ENCODE results near the gene GATA2.

The GATA2 gene

GRCh38 chr3:128482175-128482574 is 10.8 kb downstream of the GATA2 start:
- H3K27ac ChIP-seq (ENCODE audit: low read depth, low read length): peak overlapping the region; percentile 68
- peaks cover 40% of the 10 kb centered on the region for H3K79me1 ChIP-seq (ENCODE audit: low read length)
- H3K14ac ChIP-seq (ENCODE audit: low read length): no peak overlapping the region
- no peaks in the 10 kb centered on the region for H3K9me3 ChIP-seq (ENCODE audit: insufficient read depth, low read depth, low read length)
- H4K8ac ChIP-seq (ENCODE audit: low read depth, low read length): no peak overlapping the region
- no peak overlapping the region for H2BK12ac ChIP-seq (ENCODE audit: low read length)
- H2BK120ac ChIP-seq (ENCODE audit: insufficient read depth, low read length, poor library complexity): no peak overlapping the region
- WGBS (ENCODE audit: extremely low coverage, insufficient coverage, insufficient read length): no CpG with 5 or more reads among the region's 11 CpGs
- H3K36me3 ChIP-seq (ENCODE audit: control insufficient read depth in 1 of 2, insufficient read depth in 2 of 2, low read length in 2 of 2): peaks cover 59 to 62% of the 10 kb centered on the region in 2 experiments
- H3K18ac ChIP-seq (ENCODE audit: low read length): no peak overlapping the region
- no peak overlapping the region for H3K23ac ChIP-seq (ENCODE audit: low read length)
- no peak overlapping the region for H2BK5ac ChIP-seq (ENCODE audit: low read depth, low read length, poor library complexity)
- H3K4ac ChIP-seq (ENCODE audit: low read depth, low read length): no peak overlapping the region
- H4K91ac ChIP-seq (ENCODE audit: low read depth, low read length): peak overlapping the region; percentile 9
- no peak overlapping the region for H3K9ac ChIP-seq (ENCODE audit: low read length)
- H3K4me2 ChIP-seq (ENCODE audit: low read length): peak overlapping the region; percentile 32
- H3K4me3 ChIP-seq (ENCODE audit: low read depth, low read length): no peak overlapping the region
- peaks cover 30 to 39% of the 10 kb centered on the region in 2 experiments for H3K4me1 ChIP-seq (ENCODE audit: control insufficient read depth in 1 of 2, insufficient read depth in 2 of 2, low read length in 2 of 2)
- no peak overlapping the region for H2AFZ ChIP-seq (ENCODE audit: insufficient read depth, low read length, poor library complexity)
- H3K27me3 ChIP-seq (ENCODE audit: insufficient read depth, low read length): no peaks in the 10 kb centered on the region
- H4K12ac ChIP-seq (ENCODE audit: low read depth, low read length): no peak overlapping the region
- H2AK5ac ChIP-seq (ENCODE audit: low read length): no peak overlapping the region
- no peak for DNase-seq
- H3K79me2 ChIP-seq (ENCODE audit: control insufficient read depth, insufficient read depth, low read length, poor library complexity): peaks cover 25% of the 10 kb centered on the region

GRCh38 chr3:128481438-128481942 is 11.5 kb downstream of the GATA2 start:
- H2BK12ac ChIP-seq (ENCODE audit: low read length): no peak overlapping the region
- H3K27me3 ChIP-seq (ENCODE audit: insufficient read depth, low read length): no peaks in the 10 kb centered on the region
- no peak overlapping the region for H4K8ac ChIP-seq (ENCODE audit: low read depth, low read length)
- no peak overlapping the region for H3K27ac ChIP-seq (ENCODE audit: low read depth, low read length)
- no peak overlapping the region for H3K9ac ChIP-seq (ENCODE audit: low read length)
- no peak overlapping the region for H2BK120ac ChIP-seq (ENCODE audit: insufficient read depth, low read length, poor library complexity)
- no peak overlapping the region for H4K91ac ChIP-seq (ENCODE audit: low read depth, low read length)
- DNase-seq: no peak
- H3K14ac ChIP-seq (ENCODE audit: low read length): no peak overlapping the region
- no peak overlapping the region for H3K4me3 ChIP-seq (ENCODE audit: low read depth, low read length)
- H3K79me2 ChIP-seq (ENCODE audit: control insufficient read depth, insufficient read depth, low read length, poor library complexity): peaks cover 18% of the 10 kb centered on the region
- no CpG with 5 or more reads among the region's 19 CpGs for WGBS (ENCODE audit: extremely low coverage, insufficient coverage, insufficient read length)
- H3K23ac ChIP-seq (ENCODE audit: low read length): no peak overlapping the region
- H3K79me1 ChIP-seq (ENCODE audit: low read length): peaks cover 33% of the 10 kb centered on the region
- H3K4ac ChIP-seq (ENCODE audit: low read depth, low read length): no peak overlapping the region
- H3K4me2 ChIP-seq (ENCODE audit: low read length): no peak overlapping the region
- H2BK5ac ChIP-seq (ENCODE audit: low read depth, low read length, poor library complexity): no peak overlapping the region
- peaks cover 30 to 39% of the 10 kb centered on the region in 2 experiments for H3K4me1 ChIP-seq (ENCODE audit: control insufficient read depth in 1 of 2, insufficient read depth in 2 of 2, low read length in 2 of 2)
- no peak overlapping the region for H3K18ac ChIP-seq (ENCODE audit: low read length)
- peaks cover 57 to 62% of the 10 kb centered on the region in 2 experiments for H3K36me3 ChIP-seq (ENCODE audit: control insufficient read depth in 1 of 2, insufficient read depth in 2 of 2, low read length in 2 of 2)
- H3K9me3 ChIP-seq (ENCODE audit: insufficient read depth, low read depth, low read length): no peaks in the 10 kb centered on the region
- H4K12ac ChIP-seq (ENCODE audit: low read depth, low read length): no peak overlapping the region
- H2AK5ac ChIP-seq (ENCODE audit: low read length): no peak overlapping the region
- H2AFZ ChIP-seq (ENCODE audit: insufficient read depth, low read length, poor library complexity): no peak overlapping the region

- Histone ChIP-seq H3K9ac (ENCODE audit: low read length) (no peak overlapping the region), H2AK5ac (ENCODE audit: low read length) (no peak overlapping the region), H3K4me3 (ENCODE audit: low read depth, low read length) (no peak overlapping the region), H3K4me2 (ENCODE audit: low read length) (no peak overlapping the region), H3K79me2 (ENCODE audit: control insufficient read depth, insufficient read depth, low read length, poor library complexity) (peaks cover 12% of the 10 kb centered on the region), H3K27ac (ENCODE audit: low read depth, low read length) (peak overlapping the region; percentile 3), H2BK5ac (ENCODE audit: low read depth, low read length, poor library complexity) (no peak overlapping the region), H4K91ac (ENCODE audit: low read depth, low read length) (no peak overlapping the region), H3K79me1 (ENCODE audit: low read length) (peaks cover 27% of the 10 kb centered on the region), H3K27me3 (ENCODE audit: insufficient read depth, low read length) (no peaks in the 10 kb centered on the region), H3K4ac (ENCODE audit: low read depth, low read length) (no peak overlapping the region), H4K12ac (ENCODE audit: low read depth, low read length) (no peak overlapping the region), H3K4me1 (ENCODE audit: control insufficient read depth in 1 of 2, insufficient read depth in 2 of 2, low read length in 2 of 2) (peaks cover 26 to 34% of the 10 kb centered on the region in 2 experiments), H3K18ac (ENCODE audit: low read length) (peak overlapping the region; percentile 1), H3K23ac (ENCODE audit: low read length) (no peak overlapping the region), H3K14ac (ENCODE audit: low read length) (no peak overlapping the region), H2BK12ac (ENCODE audit: low read length) (no peak overlapping the region), H3K36me3 (ENCODE audit: control insufficient read depth in 1 of 2, insufficient read depth in 2 of 2, low read length in 2 of 2) (peaks cover 50 to 57% of the 10 kb centered on the region in 2 experiments), H3K9me3 (ENCODE audit: insufficient read depth, low read depth, low read length) (no peaks in the 10 kb centered on the region), H4K8ac (ENCODE audit: low read depth, low read length) (no peak overlapping the region), H2BK120ac (ENCODE audit: insufficient read depth, low read length, poor library complexity) (no peak overlapping the region), H2AFZ (ENCODE audit: insufficient read depth, low read length, poor library complexity) (no peak overlapping the region)
- no peak for DNase-seq
- no CpG with 5 or more reads among the region's 27 CpGs for WGBS (ENCODE audit: extremely low coverage, insufficient coverage, insufficient read length)
Observed at GRCh38 chr3:128480717-128481437, 12.1 kb downstream of the GATA2 start.

DNA sequence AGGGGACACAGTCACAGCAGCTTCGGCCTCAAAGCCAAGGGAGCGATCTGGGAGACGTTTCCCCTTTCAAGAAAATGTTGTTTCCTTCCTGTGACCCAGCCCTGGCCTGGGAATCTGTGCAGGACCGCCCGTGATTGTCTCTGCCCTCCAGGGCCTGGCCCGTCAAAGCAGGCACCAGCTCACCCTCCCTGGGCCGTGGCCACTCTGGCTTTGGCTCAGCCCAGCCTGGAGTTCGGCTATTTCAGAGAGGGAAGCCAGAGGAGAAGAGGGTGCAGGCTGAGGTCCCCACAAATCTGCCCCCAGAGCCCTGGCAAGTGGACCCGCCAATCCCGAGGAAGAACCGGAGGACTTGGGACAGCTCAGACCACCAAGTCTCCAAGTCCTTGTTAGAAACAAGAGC is 12.7 kb downstream of the GATA2 start:
- H3K9me3 ChIP-seq (ENCODE audit: insufficient read depth, low read depth, low read length): no peaks in the 10 kb centered on the region

More for the DNA sequence above, 12.7 kb downstream of the GATA2 start:
- Histone ChIP-seq H2BK12ac (ENCODE audit: low read length) (no peak overlapping the region), H4K12ac (ENCODE audit: low read depth, low read length) (no peak overlapping the region), H2BK5ac (ENCODE audit: low read depth, low read length, poor library complexity) (no peak overlapping the region), H3K18ac (ENCODE audit: low read length) (no peak overlapping the region), H3K9ac (ENCODE audit: low read length) (no peak overlapping the region), H2AK5ac (ENCODE audit: low read length) (no peak overlapping the region), H3K4me3 (ENCODE audit: low read depth, low read length) (no peak overlapping the region), H4K8ac (ENCODE audit: low read depth, low read length) (no peak overlapping the region), H3K79me2 (ENCODE audit: control insufficient read depth, insufficient read depth, low read length, poor library complexity) (peaks cover 7% of the 10 kb centered on the region), H2BK120ac (ENCODE audit: insufficient read depth, low read length, poor library complexity) (no peak overlapping the region), H4K91ac (ENCODE audit: low read depth, low read length) (no peak overlapping the region), H3K27me3 (ENCODE audit: insufficient read depth, low read length) (no peaks in the 10 kb centered on the region), H3K4ac (ENCODE audit: low read depth, low read length) (no peak overlapping the region), H3K23ac (ENCODE audit: low read length) (no peak overlapping the region), H3K36me3 (ENCODE audit: control insufficient read depth in 1 of 2, insufficient read depth in 2 of 2, low read length in 2 of 2) (peaks cover 45 to 51% of the 10 kb centered on the region in 2 experiments), H3K27ac (ENCODE audit: low read depth, low read length) (no peak overlapping the region), H3K4me1 (ENCODE audit: control insufficient read depth in 1 of 2, insufficient read depth in 2 of 2, low read length in 2 of 2) (peaks cover 22 to 29% of the 10 kb centered on the region in 2 experiments), H2AFZ (ENCODE audit: insufficient read depth, low read length, poor library complexity) (no peak overlapping the region), H3K4me2 (ENCODE audit: low read length) (no peak overlapping the region), H3K79me1 (ENCODE audit: low read length) (peaks cover 21% of the 10 kb centered on the region), H3K14ac (ENCODE audit: low read length) (no peak overlapping the region)
- WGBS (ENCODE audit: extremely low coverage, insufficient coverage, insufficient read length): no CpG with 5 or more reads among the region's 11 CpGs
- DNase-seq: no peak
